Heart right ventricle (tissue), 16 donors: ENCODE data around the gene FGF14. TPM values are rescaled to one million over a fixed set of nuclear protein-coding genes. Genes with fewer than 3 reads are reported as not detected.

ENCODE experiments used
- ATAC-seq, 8 donors: fragments of 200-7000 bp; cut with Tn5 transposase; one replicate each; pipeline ENCODE4 v1.9.1; 2020; ENCODE audit warnings: mild to moderate bottlenecking in 8 of 8, moderate library complexity in 8 of 8, moderate number of reproducible peaks in 1 of 8
- DNase-seq, 2 donors: peaks; one replicate each; pipeline ENCODE4 v3.0.0-alpha.2; 2020
- H3K27ac ChIP-seq, 10 donors: fragments of 200-600 bp; sonication (generic) in 2 of 10; one replicate each; pipeline versions ENCODE4 v1.5.0 to v1.8.0; 2020 to 2022; ENCODE audit warnings: mild to moderate bottlenecking in 3 of 10
- H3K27me3 ChIP-seq, 7 donors: fragments of 200-600 bp; one replicate each; pipeline ENCODE4 v1.8.0; 2021 to 2022; ENCODE audit warnings: mild to moderate bottlenecking in 2 of 7
- H3K36me3 ChIP-seq, 9 donors: fragments of 200-600 bp; sonication (generic) in 1 of 9; one replicate each; pipeline versions ENCODE4 v1.5.0 to v1.8.0; 2020 to 2022; ENCODE audit warnings: mild to moderate bottlenecking in 2 of 9
- H3K4me1 ChIP-seq, 9 donors: fragments of 200-600 bp; sonication (generic) in 1 of 9; one replicate each; pipeline versions ENCODE4 v1.5.0 to v1.8.0; 2020 to 2022; ENCODE audit warnings: mild to moderate bottlenecking in 4 of 9
- H3K4me3 ChIP-seq, 10 donors: fragments of 200-600 bp; sonication (generic) in 2 of 10; one replicate each; pipeline versions ENCODE4 v1.5.0 to v1.8.0; 2020 to 2022; ENCODE audit warnings: mild to moderate bottlenecking in 7 of 10, moderate library complexity in 2 of 10
- H3K9me3 ChIP-seq, 11 donors: fragments of 200-600 bp in 10 of 11; sonication (generic) in 2 of 11; one replicate each; pipeline versions ENCODE4 v1.5.0 to v1.8.0; 2013 to 2022; ENCODE audit warnings: mild to moderate bottlenecking in 2 of 11, control low read depth in 1 of 11, moderate library complexity in 1 of 11
- CTCF ChIP-seq, 9 donors: fragments of 200-600 bp; sonication (generic) in 2 of 9; IDR thresholded peaks; one replicate each; pipeline versions ENCODE4 v1.5.0 to v1.8.0; 2021 to 2022; ENCODE audit warnings: antibody characterized with exemption in 9 of 9, mild to moderate bottlenecking in 5 of 9, moderate library complexity in 1 of 9
- WGBS, 2 donors: extraction: QIAGEN DNeasy Blood & Tissue Kit; methylation state at CpG; one replicate each; pipeline ENCODE4 v1.1.7; 2013; ENCODE audit warnings: inconsistent platforms in 1 of 2; 5-methylcytosine and 5-hydroxymethylcytosine counted together
- intact Hi-C, 10 donors: fragments of 100-400 bp; cut with DNase I; formaldehyde crosslinking; loops; one replicate each; pipeline versions ENCODE4 v1.11.1 to v1.14.2; 2022
- polyA plus RNA-seq, 2 donors: library from polyadenylated mRNA; stranded (reverse); fragments of 200-250 nt; gene quantifications; one replicate each; pipeline ENCODE4 v1.2.3, GENCODE V29; 2013
- total RNA-seq, 10 donors: library from RNA; stranded (reverse); fragmentation: NEBNext Ultra II Directional in 3 of 10; extraction: Animal tissue kit (Norgen Biotek cat#: 25700) in 3 of 10; gene quantifications; one replicate each; pipeline versions ENCODE4 v1.2.1 to v1.2.4, GENCODE V29; 2021 to 2023
- donor health status: Arrhythmogenic right ventricular cardiomyopathy.
- donor health status: ischemic (EF 13 %, LVEDD 7.1; RV severe dilation, severe dysfunction).
- donor health status: healthy with polysubstance abuse.
- donor health status: DM: no; HTN: yes; CAD: no.
- donor health status: DM: no; HTN: no; CAD: no.
- donor health status: ischemic (EF 25% LVEDD 6.9; RV normal size, moderate dysfunction).
- donor health status: ischemic (EF 25% LVEDD 5.7; RV mildly dilated, moderate dysfunction).
- donor health status: healthy.
- donor health status: DM: yes; HTN: yes; CAD: no.
- donor health status: Ischemic cardiomyopathy.
- donor health status: ischemic (EF 35%, LVEDD 5.7; RV mildly dilated, moderate dysfunction).
- donor health status: nonischemic (EF 11% LVEDD 7.7; RV severe dilation, severe dysfunction).
- donor health status: DM: yes; HTN: yes; CAD: no.
- donor health status: PGD.
- donor health status: ischemic (EF 29% LVEDD 5.4; RV normal size, mild dysfunction).
- donor health status: nonischemic (EF 23%, LVEDD 6.1; RV moderate dilation, normal function).

FGF14 gene
- total and polyA plus RNA-seq, 12 donors, result 0.20 to 7.8 (median 5.3) TPM

- intact Hi-C loops, result loop anchor here in 8 of 10 donors (2.0 to 10.0 kb wide), 7 partner anchors 123 to 773 kb away; no protein-coding TSS in a partner anchor
- H3K4me1 ChIP-seq, result peaks cover 0 to 20% (median 6%) of the 10 kb centered on the region in 9 donors
- no peaks in the 10 kb centered on the region for H3K36me3 ChIP-seq
- peaks cover 0 to 99% (median 80%) of the 10 kb centered on the region in 7 donors for H3K27me3 ChIP-seq
- peak overlapping the region in 2 of 10 donors; percentile 54 for H3K4me3 ChIP-seq
- WGBS, 2 donors, result 2% methylated on average over 16 of the region's 16 CpGs
- H3K9me3 ChIP-seq, result no peaks in the 10 kb centered on the region
- DNase-seq (no peak), ATAC-seq (no peak)
- no peak for TF ChIP-seq CTCF (IDR thresholded peaks at IDR 0.05)
- no peak overlapping the region for H3K27ac ChIP-seq
Measured at GRCh38 chr13:101917475-101917810, 484.4 kb downstream of the FGF14 start.

GRCh38 chr13:101916775-101917474 lies 484.9 kb downstream of the FGF14 start:
- Histone ChIP-seq H3K4me3 (peak overlapping the region; percentile 13 to 57 (median 48)), H3K27ac (no peak overlapping the region), H3K9me3 (no peaks in the 10 kb centered on the region), H3K4me1 (peaks cover 0 to 20% (median 6%) of the 10 kb centered on the region in 9 donors), H3K27me3 (peaks cover 0 to 94% (median 75%) of the 10 kb centered on the region in 7 donors), H3K36me3 (no peaks in the 10 kb centered on the region)
- ATAC-seq, result peak in 4 of 8 donors; percentile 8 to 65 (median 32)
- 1 to 2% methylated on average over 44 to 73 of the region's 73 CpGs for WGBS, 2 donors
- DNase-seq, result no peak
- intact Hi-C loops, result loop anchor here in 8 of 10 donors (2.0 to 10.0 kb wide), 7 partner anchors 122 to 772 kb away; no protein-coding TSS in a partner anchor
- TF ChIP-seq CTCF (IDR thresholded peaks at IDR 0.05), result no peak

GRCh38 chr13:101916108-101916774 lies 485.6 kb downstream of the FGF14 start:
- Histone ChIP-seq H3K27ac (no peak overlapping the region), H3K36me3 (no peaks in the 10 kb centered on the region), H3K27me3 (peaks cover 0 to 87% (median 69%) of the 10 kb centered on the region in 7 donors), H3K9me3 (no peaks in the 10 kb centered on the region), H3K4me3 (peak overlapping the region; percentile 13 to 57 (median 48)), H3K4me1 (peaks cover 0 to 20% (median 6%) of the 10 kb centered on the region in 9 donors)
- peak in 7 of 9 donors; percentile 29 to 60 (median 51) for TF ChIP-seq CTCF (IDR thresholded peaks at IDR 0.05)
- intact Hi-C loops, result loop anchor here in 8 of 10 donors (2.0 to 10.0 kb wide), 7 partner anchors 121 to 771 kb away; no protein-coding TSS in a partner anchor
- ATAC-seq (peak; percentile 25 to 92 (median 80)), DNase-seq (peak in 1 of 2 donors; percentile 40)
- 1 to 2% methylated on average over 55 to 62 of the region's 62 CpGs for WGBS, 2 donors

- peak overlapping the region in 8 of 10 donors; percentile 41 to 57 (median 52) for H3K4me3 ChIP-seq
- H3K27ac ChIP-seq, result no peak overlapping the region
- whole genome bisulfite sequencing, 2 donors, result 5 to 6% methylated on average over 13 of the region's 13 CpGs
- no peak for TF ChIP-seq CTCF (IDR thresholded peaks at IDR 0.05)
- no peak for DNase-seq
- intact Hi-C loops, result loop anchor here in 8 of 10 donors (2.0 to 10.0 kb wide), 7 partner anchors 121 to 771 kb away; no protein-coding TSS in a partner anchor
- H3K27me3 ChIP-seq, result peaks cover 0 to 82% (median 63%) of the 10 kb centered on the region in 7 donors
- H3K4me1 ChIP-seq, result peaks cover 0 to 20% (median 6%) of the 10 kb centered on the region in 9 donors
- no peaks in the 10 kb centered on the region for H3K9me3 ChIP-seq
- peak in 3 of 8 donors; percentile 20 to 63 (median 60) for ATAC-seq
- no peaks in the 10 kb centered on the region for H3K36me3 ChIP-seq
Measured at GRCh38 chr13:101915755-101916107, 486.1 kb downstream of the FGF14 start.
